HG03064 (cell line): ENCODE results near the gene MRPS35.

Experiments
- ATAC-seq: cut with Tn5 transposase; IDR thresholded peaks from one replicate; pipeline ENCODE4 v1.9.1; 2021; ENCODE audit warnings: low read depth; ENCODE audit not compliant: unreplicated experiment

The MRPS35 gene

DNA sequence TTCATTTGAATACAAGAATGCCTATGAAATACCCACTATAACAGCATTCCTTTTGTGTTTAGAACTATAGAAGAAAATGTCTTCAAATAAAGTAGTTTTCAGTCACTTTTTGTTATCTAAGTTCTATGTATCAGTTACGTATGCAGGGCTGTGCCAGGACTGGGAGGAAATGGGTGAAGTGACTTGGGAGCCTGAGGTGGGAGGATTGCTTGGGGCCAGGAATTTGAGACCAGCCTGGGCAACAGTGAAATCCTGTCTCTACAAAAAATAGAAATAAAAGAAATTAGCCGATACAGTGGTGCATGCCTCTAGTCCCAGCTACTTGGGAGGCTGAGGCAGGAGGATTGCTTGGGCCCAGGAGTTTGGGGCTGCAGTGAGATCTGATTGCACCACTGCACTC is 92.3 kb downstream of the MRPS35 start:
- ATAC-seq = no peak

DNA sequence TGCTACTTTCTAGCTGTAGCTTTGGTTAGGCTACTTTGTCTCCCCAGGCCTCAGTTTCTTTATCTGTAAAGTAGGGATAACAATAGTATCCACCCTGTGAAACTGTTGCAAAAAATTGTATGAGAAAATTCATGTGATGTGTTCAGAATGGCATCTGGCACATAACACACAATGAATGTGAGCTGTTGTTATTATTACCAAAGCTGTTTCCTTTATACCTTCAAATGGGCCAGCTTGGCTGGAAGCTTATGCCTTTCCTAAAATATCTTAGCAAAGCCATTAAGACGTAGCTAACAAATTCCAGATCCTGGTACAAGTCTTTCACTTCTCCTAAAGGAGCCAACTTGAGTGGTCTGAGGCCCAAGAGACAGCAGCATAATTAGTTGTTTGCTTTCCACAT is 94.6 kb downstream of the MRPS35 start:
- ATAC-seq = no peak
